Spleen (tissue), 11 donors: ENCODE measurements around the gene ZMYM4. TPM values are rescaled to one million over a fixed set of nuclear protein-coding genes. Genes with fewer than 3 reads are reported as not detected.
"Not testable (repeated sequence)": the region's sequence is repeated elsewhere in the genome, so short reads cannot be mapped to it uniquely, and the experiment has no call there.

Experiments
- DNase-seq: peaks from one replicate; pipeline ENCODE4 v3.0.0-alpha.2; 2020
- H3K27ac ChIP-seq, 8 donors: fragments of 200-600 bp; sonication (generic) in 7 of 8; 1 replicate in 4 of 8; 2 replicates in 4 of 8; pipeline versions ENCODE4 v1.5.0 to v1.8.0; 2016 to 2021; ENCODE audit warnings: inconsistent platforms in 4 of 8, mild to moderate bottlenecking in 4 of 8, moderate library complexity in 1 of 8
- H3K27me3 ChIP-seq, 7 donors: fragments of 200-600 bp; sonication (generic) in 6 of 7; replicated peaks in 1 of 7; 1 replicate in 4 of 7; 2 replicates in 3 of 7; pipeline versions ENCODE4 v1.5.0 to v1.8.0; 2016 to 2021; ENCODE audit warnings: inconsistent platforms in 3 of 7, mild to moderate bottlenecking in 1 of 7
- H3K36me3 ChIP-seq, 6 donors: fragments of 200-600 bp; sonication (generic) in 5 of 6; 1 replicate in 4 of 6; 2 replicates in 2 of 6; pipeline versions ENCODE4 v1.5.0 to v1.8.0; 2016 to 2021; ENCODE audit warnings: inconsistent platforms in 2 of 6
- H3K4me1 ChIP-seq, 6 donors: fragments of 200-600 bp; sonication (generic) in 5 of 6; 1 replicate in 3 of 6; 2 replicates in 3 of 6; pipeline versions ENCODE4 v1.5.0 to v1.8.0; 2016 to 2021; ENCODE audit warnings: inconsistent platforms in 3 of 6
- H3K4me3 ChIP-seq, 8 donors: fragments of 200-600 bp; sonication (generic) in 7 of 8; 1 replicate in 4 of 8; 2 replicates in 4 of 8; pipeline versions ENCODE4 v1.5.0 to v1.8.0; 2016 to 2021; ENCODE audit warnings: inconsistent platforms in 4 of 8, mild to moderate bottlenecking in 4 of 8, moderate library complexity in 2 of 8
- H3K9me3 ChIP-seq, 8 donors: fragments of 200-600 bp; sonication (generic) in 7 of 8; 1 replicate in 4 of 8; 2 replicates in 4 of 8; pipeline versions ENCODE4 v1.5.0 to v1.8.0; 2016 to 2021; ENCODE audit warnings: inconsistent platforms in 4 of 8
- POLR2A ChIP-seq, 3 donors: fragments of 450-650 bp; IDR thresholded peaks; one replicate each; pipeline ENCODE4 v1.5.1; 2017; ENCODE audit warnings: antibody characterized with exemption in 3 of 3, mild to moderate bottlenecking in 1 of 3
- POLR2AphosphoS5 ChIP-seq, 3 donors: sonication (generic); formaldehyde crosslinking; IDR thresholded peaks; one replicate each; pipeline ENCODE4 v1.5.1; 2017; ENCODE audit warnings: antibody characterized with exemption in 3 of 3
- WGBS, 5 donors: extraction: QIAGEN DNeasy Blood & Tissue Kit in 3 of 5; methylation state at CpG; one replicate each; pipeline versions ENCODE4 v1.1.5 to v1.1.7; 2013 to 2018; 5-methylcytosine and 5-hydroxymethylcytosine counted together
- intact Hi-C: fragments of 100-400 bp; cut with DNase I; formaldehyde crosslinking; loops from one replicate; pipeline ENCODE4 v1.15.0; 2023; ENCODE audit warnings: low total_unique reads
- polyA plus RNA-seq, 3 donors: library from polyadenylated mRNA; stranded (reverse); fragments of 200-250 nt; gene quantifications; one replicate each; pipeline ENCODE4 v1.2.1, GENCODE V29; 2013
- total RNA-seq, 7 donors: library from RNA; depleted of rRNA in 3 of 7; stranded (reverse); fragments of >200 nt in 3 of 7; fragmentation: NEBNext Ultra II Directional in 4 of 7; extraction: Animal tissue kit (Norgen Biotek cat#: 25700) in 4 of 7; gene quantifications; one replicate each; pipeline versions ENCODE4 v1.1.0 to v1.2.1, GENCODE V29; 2016 to 2021
- TF ChIP-seq, protein P1 (sequence below), 11 experiments: fragments of 200-600 bp in 7 of 11; fragments of 450-650 bp in 4 of 11; sonication (generic) in 4 of 11; IDR thresholded peaks in 8 of 11; conservative IDR thresholded peaks in 3 of 11; 1 replicate in 7 of 11; 2 replicates in 4 of 11; pipeline versions ENCODE4 v1.4.0 to v1.8.0; 2016 to 2021; ENCODE audit warnings: antibody characterized with exemption in 11 of 11, inconsistent platforms in 4 of 11, mild to moderate bottlenecking in 1 of 11
- donor health status: healthy with polysubstance abuse.
- donor health status: DM: no; HTN: no; CAD: no; lungs with moderate emphysema.
- donor health status: DM: no; HTN: no; CAD: no.
- donor health status: Bipolar disorder and iron deficiency.
- donor health status: healthy.
- donor health status: DM: no; HTN: no; CAD: no.
- donor health status: DM: yes; HTN: yes; CAD: no.

The ZMYM4 gene
- total and polyA plus RNA-seq, 10 donors, result 9.0 to 70.2 (median 47.1) TPM

GRCh38 chr1:35460796-35461195, 192.3 kb downstream of the ZMYM4 start:
- H3K4me1 ChIP-seq, result no peaks in the 10 kb centered on the region
- intact Hi-C loops, result no loop called here
- TF ChIP-seq, protein P1, sequence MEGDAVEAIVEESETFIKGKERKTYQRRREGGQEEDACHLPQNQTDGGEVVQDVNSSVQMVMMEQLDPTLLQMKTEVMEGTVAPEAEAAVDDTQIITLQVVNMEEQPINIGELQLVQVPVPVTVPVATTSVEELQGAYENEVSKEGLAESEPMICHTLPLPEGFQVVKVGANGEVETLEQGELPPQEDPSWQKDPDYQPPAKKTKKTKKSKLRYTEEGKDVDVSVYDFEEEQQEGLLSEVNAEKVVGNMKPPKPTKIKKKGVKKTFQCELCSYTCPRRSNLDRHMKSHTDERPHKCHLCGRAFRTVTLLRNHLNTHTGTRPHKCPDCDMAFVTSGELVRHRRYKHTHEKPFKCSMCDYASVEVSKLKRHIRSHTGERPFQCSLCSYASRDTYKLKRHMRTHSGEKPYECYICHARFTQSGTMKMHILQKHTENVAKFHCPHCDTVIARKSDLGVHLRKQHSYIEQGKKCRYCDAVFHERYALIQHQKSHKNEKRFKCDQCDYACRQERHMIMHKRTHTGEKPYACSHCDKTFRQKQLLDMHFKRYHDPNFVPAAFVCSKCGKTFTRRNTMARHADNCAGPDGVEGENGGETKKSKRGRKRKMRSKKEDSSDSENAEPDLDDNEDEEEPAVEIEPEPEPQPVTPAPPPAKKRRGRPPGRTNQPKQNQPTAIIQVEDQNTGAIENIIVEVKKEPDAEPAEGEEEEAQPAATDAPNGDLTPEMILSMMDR (IDR thresholded peaks at IDR 0.05 in 8 of 11, conservative IDR thresholded peaks at IDR 0.05 in 3 of 11), result no peak
- TF ChIP-seq POLR2AphosphoS5 (IDR thresholded peaks at IDR 0.05) (no peak), POLR2A (IDR thresholded peaks at IDR 0.05) (no peak)
- 88 to 93% (median 90%) methylated on average over 2 of the region's 2 CpGs for WGBS, 5 donors
- peaks cover 3 to 100% (median 44%) of the 10 kb centered on the region in 6 donors for H3K36me3 ChIP-seq
- no peak overlapping the region for H3K27ac ChIP-seq
- DNase-seq, result no peak
- no peak overlapping the region for H3K4me3 ChIP-seq
- H3K9me3 ChIP-seq, result peaks cover 0 to 17% (median 10%) of the 10 kb centered on the region in 8 donors
- H3K27me3 ChIP-seq, result no peaks in the 10 kb centered on the region

DNA sequence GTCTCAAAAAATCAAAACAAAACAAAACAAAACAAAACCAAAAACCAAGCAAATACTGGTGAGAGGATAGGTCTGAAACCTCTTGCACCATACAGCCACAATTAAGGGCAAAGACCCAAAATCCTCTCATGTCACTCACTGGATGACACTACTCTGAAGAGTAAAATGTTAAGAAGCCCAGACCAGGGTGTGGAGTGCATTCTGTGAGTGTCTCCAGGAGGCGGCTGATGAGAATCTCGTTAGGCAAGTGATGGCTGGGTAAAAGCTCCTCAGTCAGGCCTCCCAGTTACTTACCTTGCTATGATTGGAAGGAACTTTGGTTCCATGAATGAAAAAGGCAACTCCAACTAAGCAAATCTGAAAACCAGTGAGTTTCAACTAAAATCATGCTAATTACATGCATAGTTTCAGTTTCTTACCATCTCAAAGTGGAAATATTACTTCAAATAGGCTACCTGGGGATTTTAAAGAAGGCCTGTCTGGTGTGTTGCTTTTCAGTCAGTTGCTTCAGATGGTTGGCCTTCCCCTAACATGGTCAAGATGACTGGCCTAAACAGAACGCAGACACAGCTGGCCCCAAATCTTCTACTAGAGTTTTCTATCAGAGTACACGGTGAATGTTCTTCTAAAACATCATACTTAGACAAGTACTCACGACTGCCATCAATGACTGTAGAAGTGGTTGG, 193.6 kb downstream of the ZMYM4 start:
- TF ChIP-seq POLR2A (IDR thresholded peaks at IDR 0.05), result no peak
- no peak for TF ChIP-seq POLR2AphosphoS5 (IDR thresholded peaks at IDR 0.05)
- TF ChIP-seq, protein P1 (IDR thresholded peaks at IDR 0.05 in 8 of 11, conservative IDR thresholded peaks at IDR 0.05 in 3 of 11), result no peak
- no peak overlapping the region for H3K4me3 ChIP-seq
- no peak for DNase-seq
- H3K9me3 ChIP-seq, result peaks cover 0 to 17% (median 10%) of the 10 kb centered on the region in 8 donors
- H3K4me1 ChIP-seq, result no peaks in the 10 kb centered on the region
- no peak overlapping the region for H3K27ac ChIP-seq
- H3K36me3 ChIP-seq, result peaks cover 3 to 100% (median 52%) of the 10 kb centered on the region in 6 donors
- H3K27me3 ChIP-seq, result no peaks in the 10 kb centered on the region
- intact Hi-C loops, result no loop called here
- WGBS, 5 donors, result 72 to 91% (median 86%) methylated on average over 5 of the region's 5 CpGs

DNA sequence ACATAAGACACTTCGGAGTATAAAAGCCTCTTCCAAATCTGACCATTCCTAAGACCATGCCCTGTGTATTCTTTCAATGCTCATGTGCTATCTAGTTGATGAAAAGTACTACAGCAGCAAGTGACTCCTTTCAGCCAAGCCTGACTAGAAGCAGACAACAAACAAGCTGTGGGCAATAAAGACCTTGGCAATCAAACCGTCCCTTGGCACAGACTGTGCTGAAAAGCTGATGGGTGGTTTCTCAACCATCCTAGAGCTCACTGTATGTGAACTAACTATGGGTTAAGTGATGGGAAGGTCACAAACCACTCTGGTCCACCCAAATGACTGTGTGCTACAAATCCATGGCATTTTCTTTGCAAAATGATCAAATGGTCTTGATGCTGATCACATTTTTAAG, 194.7 kb downstream of the ZMYM4 start:
- H3K36me3 ChIP-seq, result peaks cover 3 to 98% (median 53%) of the 10 kb centered on the region in 6 donors
- WGBS, 5 donors, result 90 to 100% (median 93%) methylated on average over 2 of the region's 2 CpGs

DNA sequence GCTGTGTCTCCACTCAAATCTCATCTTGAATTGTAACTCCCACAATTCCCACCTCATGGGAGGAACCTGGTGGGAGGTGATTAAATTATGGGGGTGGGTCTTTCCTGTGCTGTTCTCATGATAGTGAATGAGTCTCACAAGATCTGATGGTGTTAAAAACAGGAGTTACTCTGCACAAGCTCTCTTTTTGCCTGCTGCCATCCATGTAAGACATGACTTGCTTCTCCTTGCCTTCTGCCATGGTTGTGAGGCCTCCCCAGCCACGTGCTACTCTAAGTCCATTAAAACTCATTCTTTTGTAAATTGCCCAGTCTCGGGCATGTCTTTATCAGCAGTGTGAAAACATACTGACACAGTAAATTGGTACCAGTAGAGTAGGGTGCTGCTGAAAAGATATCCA, 195.2 kb downstream of the ZMYM4 start:
- Histone ChIP-seq H3K9me3 (peaks cover 0 to 17% (median 10%) of the 10 kb centered on the region in 8 donors), H3K36me3 (peaks cover 3 to 100% (median 55%) of the 10 kb centered on the region in 6 donors)
- H3K27me3 ChIP-seq, H3K27ac ChIP-seq, intact Hi-C loops, H3K4me3 ChIP-seq, H3K4me1 ChIP-seq, DNase-seq: not testable (repeated sequence)
- 94 to 98% (median 96%) methylated on average over 2 of the region's 2 CpGs for WGBS, 5 donors

More for the DNA sequence above, 194.7 kb downstream of the ZMYM4 start:
- no peaks in the 10 kb centered on the region for H3K27me3 ChIP-seq
- no peak overlapping the region for H3K27ac ChIP-seq
- intact Hi-C loops, result no loop called here
- no peaks in the 10 kb centered on the region for H3K4me1 ChIP-seq
- no peak overlapping the region for H3K4me3 ChIP-seq
- DNase-seq, result no peak
- peaks cover 0 to 17% (median 10%) of the 10 kb centered on the region in 8 donors for H3K9me3 ChIP-seq
- TF ChIP-seq POLR2AphosphoS5 (IDR thresholded peaks at IDR 0.05) (no peak), POLR2A (IDR thresholded peaks at IDR 0.05) (no peak)
- TF ChIP-seq, protein P1 (IDR thresholded peaks at IDR 0.05 in 8 of 11, conservative IDR thresholded peaks at IDR 0.05 in 3 of 11), result no peak
